ENCODE results near the gene KHDC1. TPM values are rescaled to one million over a fixed set of nuclear protein-coding genes. Genes with fewer than 3 reads are reported as not detected.

The KHDC1 gene
- total and polyA plus RNA-seq, 2 of the 4 experiments (the other 2 are of a cell fraction): 1.6 to 5.5 TPM

DNA sequence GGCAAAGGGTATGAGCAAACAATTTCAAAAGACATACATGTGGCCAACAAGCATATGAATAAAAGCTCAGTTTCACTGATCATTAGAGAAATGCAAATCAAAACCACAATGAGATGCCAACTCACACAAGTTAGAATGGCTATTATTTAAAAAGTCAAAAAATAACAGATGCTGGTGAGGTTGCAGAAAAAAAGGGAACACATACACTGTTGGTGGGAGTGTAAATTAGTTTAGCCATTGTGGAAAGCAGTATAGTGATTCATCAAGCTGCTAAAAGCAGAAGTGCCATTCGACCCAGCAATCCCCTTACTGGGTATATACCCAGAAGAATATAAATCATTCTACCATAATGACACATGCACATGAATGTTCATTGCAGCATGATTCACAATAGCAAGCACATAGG is 31.0 kb downstream of the KHDC1 start:
- H3K14ac ChIP-seq (replicated peaks; ENCODE audit: low read depth, low read length): no peak overlapping the region
- no peaks in the 10 kb centered on the region for H3K9me3 ChIP-seq (ENCODE audit: control insufficient read depth, insufficient read depth, low read length)
- ChIA-PET POLR2A (ENCODE audit: unreplicated experiment) (interaction anchor here (0.6 kb wide), 1 partner anchor 620 kb away, joined by 11 read pairs; no protein-coding TSS in a partner anchor), CTCF (interaction anchor here (0.8 kb wide), 1 partner anchor 77 kb away, joined by 4 read pairs; no protein-coding TSS in a partner anchor)
- no peaks in the 10 kb centered on the region for H3K9me1 ChIP-seq (ENCODE audit: insufficient read depth, low read length)
- H3K27ac ChIP-seq (ENCODE audit: insufficient read depth, low read length): no peak overlapping the region
- H4K20me1 ChIP-seq (ENCODE audit: insufficient read depth, low read length): no peaks in the 10 kb centered on the region
- H3K23ac ChIP-seq (ENCODE audit: low read depth, low read length): no peak overlapping the region
- no peak overlapping the region for H2BK5ac ChIP-seq (ENCODE audit: low read depth, low read length, poor library complexity, severe bottlenecking)
- no peak overlapping the region for H4K5ac ChIP-seq (ENCODE audit: low read depth, low read length)
- no peak overlapping the region for H2BK15ac ChIP-seq (ENCODE audit: low read depth, low read length)
- H3K4me3 ChIP-seq (ENCODE audit: insufficient read depth, low read depth, low read length): no peak overlapping the region
- H3K9ac ChIP-seq (ENCODE audit: low read depth, low read length): no peak overlapping the region
- H3K4ac ChIP-seq (ENCODE audit: low read depth, low read length): no peak overlapping the region
- no peak for ATAC-seq (ENCODE audit: low read depth)
- H2BK20ac ChIP-seq (ENCODE audit: low read depth, low read length): no peak overlapping the region
- TF ChIP-seq FOS (IDR thresholded peaks at IDR 0.05; ENCODE audit: low read depth, low read length): no peak
- TF ChIP-seq POLR2A (IDR thresholded peaks at IDR 0.05; ENCODE audit: low read depth, low read length): no peak
- in situ Hi-C loops (cut with MboI; ENCODE audit: low sequenced_read_pairs) (no loop called here), dilution Hi-C loops (cut with HindIII; ENCODE audit: low sequenced_read_pairs, unreplicated experiment) (no loop called here), intact Hi-C loops (cut with micrococcal nuclease) (no loop called here)
- peaks cover 4% of the 10 kb centered on the region for H3K4me1 ChIP-seq (ENCODE audit: control insufficient read depth, insufficient read depth, low read length)
- no peak overlapping the region for H2AK5ac ChIP-seq (ENCODE audit: low read depth, low read length)
- no peaks in the 10 kb centered on the region for H3K27me3 ChIP-seq (ENCODE audit: control insufficient read depth, insufficient read depth, low read length)
- H2AK9ac ChIP-seq (replicated peaks; ENCODE audit: low read depth, low read length, poor library complexity): no peak overlapping the region
- no peak for DNase-seq
- H3K79me1 ChIP-seq (ENCODE audit: low read depth in 1 of 2, low read length in 2 of 2): no peaks in the 10 kb centered on the region
- H3K56ac ChIP-seq (ENCODE audit: extremely low read depth, insufficient read depth, low read length): no peak overlapping the region
- H2BK120ac ChIP-seq (ENCODE audit: low read depth, low read length): no peak overlapping the region
- WGBS, 2 experiments (ENCODE audit: extremely low coverage in 2 of 2, insufficient read length in 1 of 2): no CpG with 5 or more reads among the region's 1 CpG
- H3K18ac ChIP-seq (ENCODE audit: low read depth, low read length): no peak overlapping the region
- H3K4me2 ChIP-seq (ENCODE audit: low read depth, low read length): no peak overlapping the region
- H4K91ac ChIP-seq (ENCODE audit: insufficient read depth, low read depth, low read length): no peak overlapping the region
- H3K36me3 ChIP-seq (ENCODE audit: control insufficient read depth, insufficient read depth, low read length): no peaks in the 10 kb centered on the region
- no TSS peak for BruUV-seq (replicated peaks)
- no peak overlapping the region for H2AFZ ChIP-seq (replicated peaks; ENCODE audit: low read length, poor library complexity)
- no peak overlapping the region for H4K8ac ChIP-seq (ENCODE audit: low read depth in 2 of 2, low read length in 2 of 2)
